Measurements from ENCODE around the gene NCKAP5.

Gene NCKAP5

DNA sequence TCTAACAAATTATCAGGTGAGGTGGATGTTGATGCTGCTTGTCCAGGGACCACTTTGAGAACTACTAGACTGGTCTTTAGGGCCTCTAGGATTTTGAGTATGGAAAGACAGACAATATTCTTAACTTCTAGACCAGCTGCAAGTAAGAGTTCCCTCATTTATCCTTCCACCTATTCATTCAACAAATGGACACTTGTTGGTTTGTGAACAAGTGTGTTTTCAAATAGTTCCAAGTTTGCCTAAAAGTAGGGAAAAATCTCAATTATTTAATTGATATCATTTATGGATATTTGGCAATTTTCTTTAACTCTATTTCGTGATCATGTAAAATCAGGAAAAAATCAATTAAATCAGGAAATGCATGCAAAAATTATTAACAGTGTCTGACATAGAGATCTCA, 245.4 kb downstream of the NCKAP5 start:
- no peak overlapping the region for H3K4me3 ChIP-seq (ENCODE audit: low read depth, low read length)
- H3K9me3 ChIP-seq (ENCODE audit: severe bottlenecking): no peaks in the 10 kb centered on the region
- H3K36me3 ChIP-seq: no peaks in the 10 kb centered on the region
- no peak overlapping the region for H3K27ac ChIP-seq
- TF ChIP-seq, protein P1, sequence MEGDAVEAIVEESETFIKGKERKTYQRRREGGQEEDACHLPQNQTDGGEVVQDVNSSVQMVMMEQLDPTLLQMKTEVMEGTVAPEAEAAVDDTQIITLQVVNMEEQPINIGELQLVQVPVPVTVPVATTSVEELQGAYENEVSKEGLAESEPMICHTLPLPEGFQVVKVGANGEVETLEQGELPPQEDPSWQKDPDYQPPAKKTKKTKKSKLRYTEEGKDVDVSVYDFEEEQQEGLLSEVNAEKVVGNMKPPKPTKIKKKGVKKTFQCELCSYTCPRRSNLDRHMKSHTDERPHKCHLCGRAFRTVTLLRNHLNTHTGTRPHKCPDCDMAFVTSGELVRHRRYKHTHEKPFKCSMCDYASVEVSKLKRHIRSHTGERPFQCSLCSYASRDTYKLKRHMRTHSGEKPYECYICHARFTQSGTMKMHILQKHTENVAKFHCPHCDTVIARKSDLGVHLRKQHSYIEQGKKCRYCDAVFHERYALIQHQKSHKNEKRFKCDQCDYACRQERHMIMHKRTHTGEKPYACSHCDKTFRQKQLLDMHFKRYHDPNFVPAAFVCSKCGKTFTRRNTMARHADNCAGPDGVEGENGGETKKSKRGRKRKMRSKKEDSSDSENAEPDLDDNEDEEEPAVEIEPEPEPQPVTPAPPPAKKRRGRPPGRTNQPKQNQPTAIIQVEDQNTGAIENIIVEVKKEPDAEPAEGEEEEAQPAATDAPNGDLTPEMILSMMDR (IDR thresholded peaks at IDR 0.05; ENCODE audit: low read depth, low read length): no peak
- no peak for DNase-seq
- H3K27me3 ChIP-seq (ENCODE audit: insufficient read depth, low read depth, severe bottlenecking): no peaks in the 10 kb centered on the region

DNA sequence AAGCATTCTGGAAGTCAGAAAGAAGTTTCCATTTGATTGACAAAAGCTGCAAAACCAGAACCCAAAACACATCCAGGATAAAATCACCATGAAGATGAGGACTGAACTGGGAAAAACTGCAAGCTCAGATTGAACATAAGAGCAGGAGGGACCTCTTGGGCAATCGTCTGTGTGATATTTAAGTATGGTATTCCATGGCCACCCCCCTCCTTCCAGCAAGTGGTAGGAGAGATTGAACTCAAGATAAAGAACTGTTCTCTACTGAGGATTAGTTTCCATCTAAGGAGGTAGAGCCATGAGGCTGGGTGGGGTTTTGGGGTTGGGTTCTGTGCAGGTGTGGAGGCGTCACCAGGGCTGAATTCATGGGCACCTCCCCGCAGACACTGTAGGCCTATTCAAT, 251.1 kb downstream of the NCKAP5 start:
- no peaks in the 10 kb centered on the region for H3K36me3 ChIP-seq
- no peak overlapping the region for H3K4me3 ChIP-seq (ENCODE audit: low read depth, low read length)
- TF ChIP-seq, protein P1 (IDR thresholded peaks at IDR 0.05; ENCODE audit: low read depth, low read length): no peak
- no peak for DNase-seq
- H3K27ac ChIP-seq: no peak overlapping the region
- H3K27me3 ChIP-seq (ENCODE audit: insufficient read depth, low read depth, severe bottlenecking): no peaks in the 10 kb centered on the region
- H3K9me3 ChIP-seq (ENCODE audit: severe bottlenecking): no peaks in the 10 kb centered on the region

DNA sequence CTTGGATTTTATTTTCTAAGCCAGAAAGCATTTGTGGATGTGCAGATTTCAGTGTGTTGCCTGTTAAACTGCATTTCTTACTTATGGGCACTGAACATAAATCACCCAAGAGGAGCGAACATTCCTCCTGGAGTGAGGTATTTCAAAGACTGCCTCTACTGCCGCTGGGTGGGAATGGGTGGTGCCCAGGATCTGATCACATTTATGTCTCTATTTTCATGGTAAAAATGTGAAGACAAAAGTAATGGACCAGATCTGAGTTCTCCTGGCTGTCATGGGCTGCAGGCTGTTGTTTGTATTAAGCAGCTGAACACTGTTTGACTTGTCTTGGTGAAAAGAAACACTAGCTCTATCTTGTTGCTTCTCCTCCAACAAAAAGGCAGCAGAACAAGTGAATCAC, 251.7 kb downstream of the NCKAP5 start:
- Histone ChIP-seq H3K4me3 (ENCODE audit: low read depth, low read length) (no peak overlapping the region), H3K27ac (no peak overlapping the region), H3K27me3 (ENCODE audit: insufficient read depth, low read depth, severe bottlenecking) (no peaks in the 10 kb centered on the region), H3K36me3 (no peaks in the 10 kb centered on the region), H3K9me3 (ENCODE audit: severe bottlenecking) (no peaks in the 10 kb centered on the region)
- TF ChIP-seq, protein P1 (IDR thresholded peaks at IDR 0.05; ENCODE audit: low read depth, low read length): no peak
- no peak for DNase-seq

DNA sequence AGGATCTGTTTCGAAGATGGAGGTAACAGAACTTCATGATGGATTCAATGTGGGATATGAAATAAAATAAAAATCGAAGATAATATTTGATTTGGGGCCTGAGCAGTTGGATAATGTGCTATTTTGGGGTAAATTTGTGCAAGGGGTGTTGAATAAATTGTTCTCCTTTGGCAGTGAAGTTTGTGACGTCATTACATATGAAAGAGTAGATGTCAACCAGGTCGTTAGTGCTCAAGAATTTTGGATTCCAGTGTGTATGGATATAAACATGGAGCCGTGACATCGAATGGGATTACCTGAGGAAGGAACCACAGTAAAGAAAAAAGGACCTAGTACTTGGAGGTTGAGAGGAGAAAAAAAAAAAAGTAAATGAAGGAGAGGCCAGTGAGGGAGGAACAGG, 253.0 kb downstream of the NCKAP5 start:
- no peaks in the 10 kb centered on the region for H3K27me3 ChIP-seq (ENCODE audit: insufficient read depth, low read depth, severe bottlenecking)
- H3K9me3 ChIP-seq (ENCODE audit: severe bottlenecking): no peaks in the 10 kb centered on the region
- no peaks in the 10 kb centered on the region for H3K36me3 ChIP-seq
- H3K27ac ChIP-seq: no peak overlapping the region
- no peak for DNase-seq
- TF ChIP-seq, protein P1 (IDR thresholded peaks at IDR 0.05; ENCODE audit: low read depth, low read length): no peak
- no peak overlapping the region for H3K4me3 ChIP-seq (ENCODE audit: low read depth, low read length)

DNA sequence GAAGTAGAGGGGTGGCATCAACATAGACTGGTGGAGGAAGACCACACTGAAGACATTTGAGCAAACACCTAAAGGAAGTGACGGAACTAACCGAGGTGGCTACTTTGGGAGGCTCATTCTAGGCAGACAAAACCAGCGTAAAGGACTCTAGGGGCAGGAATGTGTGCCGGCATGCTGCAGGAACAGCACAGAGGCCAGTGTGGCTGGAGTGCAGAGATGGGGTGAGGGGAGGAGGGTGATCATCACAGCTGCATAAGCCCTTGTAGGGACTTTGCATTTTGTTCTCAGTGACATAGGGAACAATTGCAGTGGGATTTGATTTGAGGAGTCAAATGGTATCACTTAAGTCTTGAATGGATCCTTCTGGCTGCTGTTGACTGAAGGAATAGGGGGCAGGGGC, 253.5 kb downstream of the NCKAP5 start:
- TF ChIP-seq, protein P1 (IDR thresholded peaks at IDR 0.05; ENCODE audit: low read depth, low read length): peak; percentile 37; the same call in 1 of the 2 replicates
- DNase-seq: no peak
- no peak overlapping the region for H3K27ac ChIP-seq

DNA sequence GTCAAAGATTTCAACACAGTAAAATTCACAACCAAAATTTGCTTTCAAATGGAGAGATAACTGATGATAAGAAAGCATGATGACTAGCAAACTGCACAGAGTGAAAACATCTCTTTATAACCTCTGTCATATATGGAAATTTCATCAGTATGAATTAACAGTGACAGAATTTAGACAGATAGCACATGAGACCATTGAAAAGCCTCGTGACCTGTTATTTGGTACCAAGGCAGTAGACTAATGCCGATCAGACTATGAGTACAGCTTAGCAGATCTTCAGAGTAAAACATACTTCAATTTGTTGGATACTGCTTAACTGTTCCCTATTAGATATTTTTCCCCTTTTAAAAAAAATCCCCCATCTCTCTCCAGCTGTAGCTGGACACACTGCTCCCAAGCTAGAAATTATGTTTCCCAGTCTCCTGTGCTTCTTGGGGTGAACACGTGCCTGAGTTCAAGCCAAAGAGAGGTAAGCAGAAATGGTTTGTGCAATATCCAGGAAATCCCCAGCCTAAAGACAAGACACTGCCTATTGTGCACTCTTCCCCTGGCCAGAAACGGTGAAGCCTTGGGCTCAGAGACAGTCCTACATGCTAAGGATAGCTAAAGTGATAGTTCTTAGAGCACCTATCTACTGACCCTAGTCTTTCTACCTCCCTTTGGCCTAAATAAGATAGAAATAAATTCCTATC, 256.1 kb downstream of the NCKAP5 start:
- H3K27ac ChIP-seq: no peak overlapping the region
- TF ChIP-seq, protein P1 (IDR thresholded peaks at IDR 0.05; ENCODE audit: low read depth, low read length): no peak
- H3K9me3 ChIP-seq (ENCODE audit: severe bottlenecking): no peaks in the 10 kb centered on the region
- no peak overlapping the region for H3K4me3 ChIP-seq (ENCODE audit: low read depth, low read length)
- no peaks in the 10 kb centered on the region for H3K36me3 ChIP-seq
- DNase-seq: no peak
- H3K27me3 ChIP-seq (ENCODE audit: insufficient read depth, low read depth, severe bottlenecking): no peaks in the 10 kb centered on the region

More for the DNA sequence above, 253.5 kb downstream of the NCKAP5 start:
- H3K27me3 ChIP-seq (ENCODE audit: insufficient read depth, low read depth, severe bottlenecking): no peaks in the 10 kb centered on the region
- H3K36me3 ChIP-seq: no peaks in the 10 kb centered on the region
- H3K9me3 ChIP-seq (ENCODE audit: severe bottlenecking): no peaks in the 10 kb centered on the region
- H3K4me3 ChIP-seq (ENCODE audit: low read depth, low read length): no peak overlapping the region

All from WERI-Rb-1 (cell line).